Measurements from ENCODE around the gene SEMA3C. TPM values are rescaled to one million over a fixed set of nuclear protein-coding genes. Genes with fewer than 3 reads are reported as not detected.

SEMA3C gene
- total RNA-seq, 2 donors from 2014 or later, result 89.2 to 184 TPM

- no peak for DNase-seq (ENCODE audit: low spot score)
- no peak for ATAC-seq (ENCODE audit: insufficient number of reproducible peaks, low FRiP score, low read depth)
- Histone ChIP-seq H3K27ac (no peak overlapping the region), H3K9me3 (no peaks in the 10 kb centered on the region), H3K4me1 (ENCODE audit: control insufficient read depth in 1 of 2, low read depth in 2 of 2) (peaks cover 0 to 9% of the 10 kb centered on the region in 2 donors), H3K4me3 (no peak overlapping the region), H3K36me3 (no peaks in the 10 kb centered on the region), H3K27me3 (replicated peaks; ENCODE audit: insufficient read depth) (no peaks in the 10 kb centered on the region)
- TF ChIP-seq, protein P1, sequence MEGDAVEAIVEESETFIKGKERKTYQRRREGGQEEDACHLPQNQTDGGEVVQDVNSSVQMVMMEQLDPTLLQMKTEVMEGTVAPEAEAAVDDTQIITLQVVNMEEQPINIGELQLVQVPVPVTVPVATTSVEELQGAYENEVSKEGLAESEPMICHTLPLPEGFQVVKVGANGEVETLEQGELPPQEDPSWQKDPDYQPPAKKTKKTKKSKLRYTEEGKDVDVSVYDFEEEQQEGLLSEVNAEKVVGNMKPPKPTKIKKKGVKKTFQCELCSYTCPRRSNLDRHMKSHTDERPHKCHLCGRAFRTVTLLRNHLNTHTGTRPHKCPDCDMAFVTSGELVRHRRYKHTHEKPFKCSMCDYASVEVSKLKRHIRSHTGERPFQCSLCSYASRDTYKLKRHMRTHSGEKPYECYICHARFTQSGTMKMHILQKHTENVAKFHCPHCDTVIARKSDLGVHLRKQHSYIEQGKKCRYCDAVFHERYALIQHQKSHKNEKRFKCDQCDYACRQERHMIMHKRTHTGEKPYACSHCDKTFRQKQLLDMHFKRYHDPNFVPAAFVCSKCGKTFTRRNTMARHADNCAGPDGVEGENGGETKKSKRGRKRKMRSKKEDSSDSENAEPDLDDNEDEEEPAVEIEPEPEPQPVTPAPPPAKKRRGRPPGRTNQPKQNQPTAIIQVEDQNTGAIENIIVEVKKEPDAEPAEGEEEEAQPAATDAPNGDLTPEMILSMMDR (IDR thresholded peaks at IDR 0.05), result no peak
Measured at GRCh38 chr7:80733333-80733915, 185.4 kb downstream of the SEMA3C start.

GRCh38 chr7:80732630-80733029 is 186.2 kb downstream of the SEMA3C start:
- no peak overlapping the region for H3K27ac ChIP-seq
- TF ChIP-seq, protein P1 (IDR thresholded peaks at IDR 0.05), result no peak
- H3K36me3 ChIP-seq, result no peaks in the 10 kb centered on the region
- H3K9me3 ChIP-seq, result no peaks in the 10 kb centered on the region
- no peaks in the 10 kb centered on the region for H3K27me3 ChIP-seq (replicated peaks; ENCODE audit: insufficient read depth)
- peaks cover 0 to 9% of the 10 kb centered on the region in 2 donors for H3K4me1 ChIP-seq (ENCODE audit: control insufficient read depth in 1 of 2, low read depth in 2 of 2)
- DNase-seq (ENCODE audit: low spot score), result no peak
- ATAC-seq (ENCODE audit: insufficient number of reproducible peaks, low FRiP score, low read depth), result no peak
- H3K4me3 ChIP-seq, result no peak overlapping the region

- Histone ChIP-seq H3K4me3 (no peak overlapping the region), H3K27ac (no peak overlapping the region), H3K36me3 (no peaks in the 10 kb centered on the region), H3K27me3 (replicated peaks; ENCODE audit: insufficient read depth) (no peaks in the 10 kb centered on the region), H3K9me3 (no peaks in the 10 kb centered on the region), H3K4me1 (ENCODE audit: control insufficient read depth in 1 of 2, low read depth in 2 of 2) (peaks cover 0 to 9% of the 10 kb centered on the region in 2 donors)
- TF ChIP-seq, protein P1 (IDR thresholded peaks at IDR 0.05), result no peak
- no peak for ATAC-seq (ENCODE audit: insufficient number of reproducible peaks, low FRiP score, low read depth)
- no peak for DNase-seq (ENCODE audit: low spot score)
Measured at GRCh38 chr7:80731281-80731680, 187.6 kb downstream of the SEMA3C start.

DNA sequence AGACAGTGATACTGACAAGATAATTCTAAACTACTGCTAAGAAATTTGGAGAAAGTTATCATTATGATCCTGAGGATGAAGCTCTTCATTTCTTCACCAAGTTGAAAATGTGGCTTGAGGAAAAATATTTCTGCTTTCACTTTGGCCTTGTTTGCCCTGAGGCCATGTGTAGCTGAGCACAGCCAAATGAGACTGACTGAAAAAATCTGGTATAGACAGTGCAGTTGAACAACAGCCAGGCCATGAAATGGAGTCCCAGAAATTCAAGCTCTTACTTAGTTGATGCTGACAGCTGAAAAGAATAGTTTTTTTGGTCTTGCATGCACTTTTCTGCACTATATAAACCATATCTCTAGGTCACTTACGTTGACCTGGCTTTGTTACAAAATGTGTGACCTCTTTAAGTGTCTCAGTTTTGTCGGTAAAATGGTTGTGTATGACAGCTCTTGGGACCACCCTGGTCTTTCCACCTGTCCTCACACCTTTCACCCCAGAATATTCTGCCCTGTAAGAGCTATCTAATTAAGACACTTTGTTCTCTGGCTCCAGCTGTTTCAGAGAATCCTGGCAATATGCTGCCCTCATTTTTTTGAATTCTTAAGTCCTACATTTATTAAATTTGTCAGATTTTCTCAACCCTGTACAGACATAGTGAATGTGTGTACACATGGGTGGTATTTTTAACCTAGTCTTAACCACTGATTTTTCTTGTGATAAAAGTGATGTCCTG is 189.1 kb downstream of the SEMA3C start:
- ATAC-seq (ENCODE audit: insufficient number of reproducible peaks, low FRiP score, low read depth) (no peak), DNase-seq (ENCODE audit: low spot score) (no peak)
- no peaks in the 10 kb centered on the region for H3K9me3 ChIP-seq
- H3K36me3 ChIP-seq, result no peaks in the 10 kb centered on the region
- TF ChIP-seq, protein P1 (IDR thresholded peaks at IDR 0.05), result no peak
- H3K4me3 ChIP-seq, result no peak overlapping the region
- H3K27me3 ChIP-seq (replicated peaks; ENCODE audit: insufficient read depth), result no peaks in the 10 kb centered on the region
- no peak overlapping the region for H3K27ac ChIP-seq
- peaks cover 0 to 9% of the 10 kb centered on the region in 2 donors for H3K4me1 ChIP-seq (ENCODE audit: control insufficient read depth in 1 of 2, low read depth in 2 of 2)

DNA sequence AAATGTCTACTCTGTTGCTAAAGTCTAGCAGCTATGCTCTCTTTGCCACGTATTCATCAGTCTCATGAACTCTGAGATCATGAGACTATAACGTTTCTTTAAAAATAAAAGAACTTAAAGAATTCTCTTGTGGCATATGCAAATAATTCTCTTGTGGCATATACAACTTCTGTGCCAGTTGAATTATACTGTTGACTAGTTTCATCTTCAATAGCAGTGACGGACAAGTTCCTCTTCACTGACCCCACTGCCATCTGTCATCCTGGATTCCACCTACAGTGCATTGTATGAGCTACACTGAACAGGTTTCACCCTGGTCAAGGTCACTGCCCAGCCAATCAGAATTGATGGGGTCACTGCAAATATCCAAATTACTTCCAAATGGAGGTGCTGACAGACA is 192.2 kb downstream of the SEMA3C start:
- TF ChIP-seq, protein P1 (IDR thresholded peaks at IDR 0.05), result no peak
- H3K27ac ChIP-seq, result no peak overlapping the region
- H3K9me3 ChIP-seq, result no peaks in the 10 kb centered on the region
- H3K4me1 ChIP-seq (ENCODE audit: control insufficient read depth in 1 of 2, low read depth in 2 of 2), result peaks cover 6 to 26% of the 10 kb centered on the region in 2 donors
- H3K27me3 ChIP-seq (replicated peaks; ENCODE audit: insufficient read depth), result no peaks in the 10 kb centered on the region
- ATAC-seq (ENCODE audit: insufficient number of reproducible peaks, low FRiP score, low read depth) (no peak), DNase-seq (ENCODE audit: low spot score) (no peak)
- H3K36me3 ChIP-seq, result no peaks in the 10 kb centered on the region
- H3K4me3 ChIP-seq, result no peak overlapping the region

Data from thoracic aorta (tissue), 2 donors.